Esophagus mucosa (tissue), 1 donor: Measurements from ENCODE around the gene PTPRD. TPM values are rescaled to one million over a fixed set of nuclear protein-coding genes. Genes with fewer than 3 reads are reported as not detected.

Source experiments
- ATAC-seq: fragments of 200-7000 bp; cut with Tn5 transposase; one replicate; pipeline ENCODE4 v1.9.1; 2020
- total RNA-seq: library from RNA; stranded (reverse); gene quantifications from one replicate; pipeline ENCODE4 v1.2.4, GENCODE V29; 2023
- donor health status: DM: yes; HTN: yes; CAD: no.

The PTPRD gene
- total RNA-seq, 1 donor from 2014 or later: 8.7 TPM

DNA sequence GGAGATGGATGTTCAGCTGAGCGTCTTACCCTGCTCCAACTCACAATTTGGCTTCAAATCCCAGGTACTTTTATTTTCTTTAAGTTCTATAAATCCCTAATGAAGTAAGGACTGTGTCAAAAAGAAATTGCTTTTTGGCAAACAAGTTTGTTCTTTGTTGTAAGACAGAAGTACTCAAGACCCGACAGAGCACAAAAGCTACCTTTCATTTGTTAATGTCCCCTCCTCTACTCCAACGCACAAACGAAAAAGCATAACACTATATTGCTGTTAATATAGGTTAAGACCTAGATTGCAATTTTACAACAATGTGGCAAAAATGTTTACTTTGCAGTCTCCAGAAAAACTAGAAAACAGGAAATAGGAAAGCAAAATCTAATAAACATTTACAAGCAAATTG, 2217.8 kb downstream of the PTPRD start:
- ATAC-seq: no peak

GRCh38 chr9:8394341-8394740, 2218.5 kb downstream of the PTPRD start:
- ATAC-seq: no peak

GRCh38 chr9:8392866-8393265, 2219.9 kb downstream of the PTPRD start:
- no peak for ATAC-seq

DNA sequence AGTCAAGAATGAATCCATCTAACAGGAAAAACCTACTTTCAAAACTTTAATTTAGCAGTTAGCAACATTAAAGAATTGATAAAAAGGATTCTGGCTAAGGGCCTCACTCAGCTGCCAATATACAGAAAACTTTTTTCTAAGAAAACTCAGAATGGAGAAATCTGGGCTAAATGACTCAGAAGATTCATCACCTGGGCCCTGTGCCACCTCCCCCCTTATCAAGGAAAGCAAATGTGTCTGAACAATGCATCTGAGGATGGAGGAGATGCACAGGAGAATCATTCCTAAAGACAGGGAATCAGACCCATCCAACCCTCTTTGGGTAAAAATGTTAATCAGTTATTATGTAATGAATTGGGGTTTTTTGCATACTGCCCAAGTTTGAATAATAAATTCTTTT, 2221.2 kb downstream of the PTPRD start:
- ATAC-seq: no peak

GRCh38 chr9:8391132-8391531, 2221.7 kb downstream of the PTPRD start:
- no peak for ATAC-seq

- ATAC-seq: no peak
Measured at GRCh38 chr9:8390571-8390970, 2222.2 kb downstream of the PTPRD start.

DNA sequence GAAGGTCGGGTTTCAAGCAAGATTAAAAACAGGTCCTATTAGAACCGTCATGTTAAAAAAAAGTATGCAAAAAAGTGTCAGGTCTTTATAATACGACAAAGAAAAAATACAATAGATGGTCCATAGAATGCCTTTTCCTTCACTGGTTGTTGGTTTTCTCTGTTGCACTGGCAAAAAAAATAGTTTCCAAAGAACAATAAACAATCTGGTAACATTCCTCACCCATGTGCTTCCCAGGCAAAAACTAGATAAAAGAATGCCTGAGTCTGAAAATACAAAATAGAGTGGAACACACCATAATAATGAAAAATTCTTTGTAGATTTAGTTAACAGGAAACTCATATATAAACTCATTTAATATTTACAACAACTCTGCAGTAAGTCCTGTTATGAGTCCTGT, 2223.3 kb downstream of the PTPRD start:
- no peak for ATAC-seq

DNA sequence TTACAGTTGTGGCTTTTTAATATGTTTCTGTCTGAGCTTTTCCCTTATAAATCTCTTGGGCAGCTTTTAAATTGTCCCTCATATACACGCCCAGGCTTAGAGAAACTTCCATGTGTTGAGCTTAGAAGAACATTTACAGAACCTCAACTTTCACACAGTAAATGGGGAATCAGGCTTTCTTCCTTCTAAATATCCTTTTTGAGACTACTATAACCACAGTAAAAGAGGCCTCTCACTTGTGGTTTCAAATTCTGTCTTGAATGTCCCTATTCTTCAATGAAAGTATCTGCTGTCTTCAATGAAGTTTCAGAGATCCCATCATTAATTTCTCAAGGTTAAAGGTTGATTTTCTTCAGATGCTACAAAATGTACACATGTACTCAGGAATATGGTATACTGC, 2224.7 kb downstream of the PTPRD start:
- ATAC-seq: no peak

- no peak for ATAC-seq
Measured at GRCh38 chr9:8384091-8384490, 2228.7 kb downstream of the PTPRD start.

DNA sequence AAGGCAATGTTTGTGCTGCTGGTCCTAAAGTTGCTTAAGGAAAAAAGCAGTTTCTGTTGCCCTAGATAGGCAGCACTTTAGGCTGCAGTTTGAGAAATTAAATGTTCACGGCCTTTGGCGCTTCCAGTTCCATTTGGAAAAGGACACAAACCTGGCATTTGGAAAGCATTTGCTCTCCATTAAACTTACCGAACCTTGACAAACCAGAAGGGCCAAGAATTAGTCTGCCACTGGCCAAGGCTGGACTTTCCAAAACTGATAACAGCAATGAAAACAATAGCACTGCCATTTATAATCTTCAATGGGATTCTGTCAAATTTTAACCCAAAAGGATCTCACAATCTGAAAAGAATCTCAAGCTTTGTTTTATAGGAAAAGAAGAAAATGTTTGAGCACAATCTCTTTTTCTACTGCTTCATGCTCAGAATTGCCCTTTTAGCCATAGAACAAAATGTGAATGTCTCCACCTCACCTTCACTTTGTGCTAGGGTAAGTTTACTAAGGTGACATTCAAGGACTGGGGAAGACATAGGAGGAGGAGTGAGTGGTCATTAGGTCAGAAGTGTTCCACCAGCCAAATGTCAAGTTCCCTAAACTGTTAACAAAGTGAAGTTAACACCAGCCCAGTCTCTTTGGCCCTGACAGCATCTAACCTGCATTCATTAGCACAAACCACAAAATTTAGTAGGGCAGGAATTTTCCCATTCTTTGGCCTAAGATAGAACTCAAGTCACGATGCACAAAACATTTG, 2229.8 kb downstream of the PTPRD start:
- no peak for ATAC-seq

DNA sequence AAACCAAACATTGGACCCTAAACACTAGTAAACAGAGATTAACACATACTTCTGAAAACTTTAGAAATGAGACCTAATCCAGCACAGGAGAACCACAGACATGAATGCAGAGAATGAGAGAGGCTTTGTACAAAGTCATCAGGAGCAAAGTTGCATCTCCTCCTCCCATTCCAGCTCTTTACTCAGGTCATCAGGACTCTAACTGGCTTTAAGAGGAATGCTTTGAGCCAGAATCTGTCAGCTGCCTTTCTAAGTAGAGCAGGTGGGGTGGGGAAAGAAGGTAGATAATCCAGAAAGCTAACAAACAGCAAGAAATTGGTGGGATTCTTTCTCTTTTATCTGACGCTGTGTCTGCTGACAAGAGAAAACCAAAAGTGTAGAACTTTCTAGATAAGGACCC, 2230.5 kb downstream of the PTPRD start:
- ATAC-seq: no peak

- no peak for ATAC-seq
Measured at GRCh38 chr9:8381601-8382000, 2231.2 kb downstream of the PTPRD start.

GRCh38 chr9:8374471-8374870, 2238.3 kb downstream of the PTPRD start:
- no peak for ATAC-seq

GRCh38 chr9:8371686-8372085, 2241.1 kb downstream of the PTPRD start:
- no peak for ATAC-seq

GRCh38 chr9:8366161-8366926, 2246.5 kb downstream of the PTPRD start:
- ATAC-seq: peak; percentile 63

- no peak for ATAC-seq
Measured at GRCh38 chr9:8365466-8366160, 2247.2 kb downstream of the PTPRD start.

DNA sequence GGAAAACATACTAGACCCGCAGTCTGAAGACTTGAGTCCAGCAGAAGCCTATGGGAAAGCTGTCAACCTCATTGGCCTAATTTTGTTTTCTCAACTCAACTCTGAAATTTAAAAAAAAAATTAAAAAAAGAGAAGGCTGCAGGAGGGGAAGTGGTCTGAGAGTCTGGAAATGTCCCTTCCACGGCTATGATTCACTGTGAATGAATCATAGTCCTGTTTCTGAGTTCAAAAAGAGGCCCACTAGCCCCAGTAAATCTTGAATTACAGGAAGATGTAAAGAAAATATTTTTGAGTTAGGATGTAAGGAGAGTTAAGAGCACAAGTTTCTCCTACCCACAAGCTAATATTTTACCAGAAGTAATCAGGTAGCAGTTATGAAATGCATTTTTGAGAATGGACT, 2247.8 kb downstream of the PTPRD start:
- no peak for ATAC-seq

DNA sequence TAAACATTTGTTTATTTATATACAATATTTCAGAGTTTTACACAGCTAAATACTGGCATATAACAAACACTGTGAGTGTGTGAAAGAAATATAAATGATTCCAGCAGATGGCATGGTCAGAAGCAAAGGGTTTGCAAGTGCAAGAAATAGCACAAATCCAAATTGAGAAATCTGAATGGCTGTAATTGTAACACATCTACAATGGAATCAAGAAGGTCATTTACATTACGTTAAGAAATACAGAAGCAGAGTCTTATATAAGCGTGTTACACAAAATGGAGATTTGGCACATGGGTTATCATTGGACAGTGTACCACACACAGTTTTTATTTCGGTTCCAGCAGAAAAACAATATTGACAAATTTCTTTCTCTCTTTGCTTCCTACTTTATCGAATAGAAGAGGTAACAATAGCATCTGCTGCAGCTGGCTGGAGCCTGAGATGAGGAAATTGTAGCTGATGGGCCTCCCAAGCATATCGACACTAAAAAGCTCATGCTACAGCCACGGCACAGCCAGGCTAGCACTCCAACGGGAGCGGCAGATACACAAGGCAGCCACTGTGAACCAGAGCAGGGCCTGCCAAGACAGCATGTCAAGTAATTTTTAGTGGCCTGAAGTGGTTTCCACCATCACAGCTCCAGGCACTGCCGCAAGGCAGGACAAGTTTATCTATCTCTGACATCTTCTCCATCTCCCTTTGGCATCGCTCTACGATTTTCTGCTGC, 2248.6 kb downstream of the PTPRD start:
- no peak for ATAC-seq

GRCh38 chr9:8362250-8362649, 2250.6 kb downstream of the PTPRD start:
- ATAC-seq: no peak

DNA sequence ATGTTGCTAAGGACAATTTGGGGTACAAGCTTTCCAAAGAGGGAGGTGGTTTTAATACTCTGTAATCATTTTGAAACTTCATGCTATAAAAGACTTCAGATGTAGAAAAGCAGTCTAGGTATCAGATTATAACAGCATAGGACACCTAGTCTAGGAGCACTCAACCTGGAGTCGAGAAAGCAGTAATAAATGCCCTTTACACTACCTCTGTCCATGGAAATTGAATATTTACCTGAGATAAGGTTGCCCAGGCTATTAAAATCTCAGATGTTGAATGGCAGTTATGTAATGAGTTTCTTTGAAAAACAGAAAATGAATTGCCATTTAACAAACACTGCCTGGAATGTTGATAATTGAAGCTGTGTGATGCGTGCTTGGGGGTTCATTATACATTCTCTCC, 2251.4 kb downstream of the PTPRD start:
- ATAC-seq: no peak

DNA sequence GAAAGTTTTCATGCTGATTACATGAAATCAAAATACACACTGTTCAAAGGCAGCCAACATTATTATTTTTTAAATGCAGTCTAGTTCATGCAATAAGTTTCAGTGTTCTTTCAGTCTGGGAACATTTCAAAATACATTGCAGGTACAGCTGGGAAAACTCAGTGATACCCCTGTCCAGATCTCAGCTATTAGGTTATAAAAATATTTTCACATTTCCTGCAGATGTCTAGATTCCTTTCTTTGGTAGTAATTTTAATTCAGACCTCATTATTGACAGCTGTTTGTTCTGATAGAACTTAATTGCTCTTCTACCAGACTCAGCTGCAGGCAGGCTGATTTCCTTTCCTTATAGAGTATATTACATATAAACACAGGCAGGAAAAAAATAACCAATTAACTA, 2256.4 kb downstream of the PTPRD start:
- ATAC-seq: no peak

DNA sequence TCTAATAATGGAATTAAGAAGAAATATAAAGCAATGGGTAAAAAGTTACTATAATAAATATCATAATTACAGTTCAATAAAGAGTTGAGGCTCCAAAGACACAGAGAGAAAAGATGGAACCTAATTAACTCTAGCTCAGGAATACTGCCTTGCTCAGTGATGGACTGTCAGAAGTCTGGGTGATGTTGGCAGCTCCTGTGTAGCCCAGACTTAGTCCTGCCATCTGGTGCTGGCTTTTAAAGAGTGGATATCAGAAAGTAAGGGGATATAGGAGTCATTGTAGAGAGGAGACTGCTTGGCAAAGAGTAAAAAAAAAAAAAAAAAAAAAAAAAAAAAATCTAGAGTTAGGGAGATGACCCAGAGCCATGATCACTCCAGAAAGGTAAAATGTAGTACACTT, 2261.4 kb downstream of the PTPRD start:
- ATAC-seq: no peak

DNA sequence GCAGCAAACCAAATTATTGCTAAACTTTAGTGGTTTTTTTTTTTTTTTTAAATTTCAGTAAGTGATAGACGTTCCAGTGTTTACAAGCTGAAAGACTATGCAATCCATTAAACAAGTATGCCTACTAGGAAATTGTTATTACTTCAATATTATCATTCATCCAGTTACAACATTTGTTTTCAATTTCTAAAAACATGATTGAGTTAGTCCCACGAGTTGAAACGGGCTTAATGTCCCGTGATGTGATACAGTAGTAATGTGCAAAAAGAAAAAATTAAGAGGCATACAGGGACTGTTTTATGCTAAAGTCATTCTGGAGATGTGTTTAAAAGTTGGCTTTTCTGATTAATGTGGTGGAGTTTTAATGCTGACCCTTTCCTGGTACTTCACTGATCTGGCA, 2262.9 kb downstream of the PTPRD start:
- no peak for ATAC-seq
